Adrenal gland (tissue), 12 donors: Measurements from ENCODE around the gene ALDH7A1. TPM values are rescaled to one million over a fixed set of nuclear protein-coding genes. Genes with fewer than 3 reads are reported as not detected.
A peak's percentile ranks its signal among the peaks of the same experiment; 100 is the strongest.

Experiments used
- DNase-seq, 7 donors: peaks; one replicate each; pipeline ENCODE4 v3.0.0-alpha.2; 2019 to 2020
- H3K27ac ChIP-seq, 5 donors: fragments of 200-600 bp; sonication (generic) in 4 of 5; 1 replicate in 3 of 5; 2 replicates in 2 of 5; pipeline versions ENCODE4 v1.5.1 to v1.8.0; 2016 to 2020; ENCODE audit warnings: mild to moderate bottlenecking in 1 of 5
- H3K27me3 ChIP-seq: fragments of 200-600 bp; 2 replicates; pipeline ENCODE4 v1.8.0; 2021
- H3K36me3 ChIP-seq, 2 donors: fragments of 200-600 bp; replicated peaks in 1 of 2; 1 replicate in 1 of 2; 2 replicates in 1 of 2; pipeline versions ENCODE4 v1.5.1 to v1.8.0; 2018 to 2022
- H3K4me1 ChIP-seq, 2 donors: fragments of 200-600 bp; replicated peaks in 1 of 2; 1 replicate in 1 of 2; 2 replicates in 1 of 2; pipeline versions ENCODE4 v1.5.1 to v1.8.0; 2018 to 2021
- H3K4me3 ChIP-seq, 4 donors: fragments of 200-600 bp; sonication (generic) in 3 of 4; one replicate each; pipeline ENCODE4 v1.5.1; 2016 to 2018
- H3K9me3 ChIP-seq, 3 donors: fragments of 200-600 bp; sonication (generic) in 1 of 3; replicated peaks in 1 of 3; 1 replicate in 2 of 3; 2 replicates in 1 of 3; pipeline versions ENCODE4 v1.5.1 to v1.8.0; 2016 to 2021
- POLR2A ChIP-seq, 2 donors: fragments of 450-650 bp; IDR thresholded peaks; one replicate each; pipeline ENCODE4 v1.6.1; 2017; ENCODE audit warnings: antibody characterized with exemption in 2 of 2, mild to moderate bottlenecking in 2 of 2, moderate library complexity in 1 of 2
- WGBS, 4 donors: extraction: QIAGEN DNeasy Blood & Tissue Kit in 2 of 4; methylation state at CpG; one replicate each; pipeline versions ENCODE4 v1.1.5 to v1.1.7; 2013 to 2017; 5-methylcytosine and 5-hydroxymethylcytosine counted together
- intact Hi-C, 2 donors: fragments of 100-400 bp; cut with DNase I; formaldehyde crosslinking; loops; one replicate each; pipeline versions ENCODE4 v1.14.1 to v1.15.0; 2022 to 2023
- polyA plus RNA-seq, 3 donors: library from polyadenylated mRNA; stranded (reverse); fragments of 200-250 nt in 2 of 3; fragments of 350-450 nt in 1 of 3; fragmentation: Illumina TruSeq in 1 of 3; extraction: RNeasy Lipid Tissue Mini Kit (QIAGEN cat#74804) in 1 of 3; gene quantifications; one replicate each; pipeline ENCODE4 v1.2.3, GENCODE V29; 2013 to 2014
- total RNA-seq, 9 donors: library from RNA; depleted of rRNA in 4 of 9; stranded (reverse); fragments of >200 nt in 4 of 9; fragments of 120-200 nt in 1 of 9; fragmentation: NEBNext Ultra II Directional in 1 of 9; extraction: Animal tissue kit (Norgen Biotek cat#: 25700) in 1 of 9; gene quantifications; one replicate each; pipeline versions ENCODE4 v1.1.0 to v1.2.4, GENCODE V29; 2013 to 2023
- TF ChIP-seq, protein P1 (sequence below), 6 experiments: fragments of 450-650 bp in 4 of 6; fragments of 200-600 bp in 2 of 6; sonication (generic) in 1 of 6; IDR thresholded peaks; 1 replicate in 5 of 6; 2 replicates in 1 of 6; pipeline versions ENCODE4 v1.5.1 to v1.8.0; 2016 to 2021; ENCODE audit warnings: antibody characterized with exemption in 6 of 6, mild to moderate bottlenecking in 2 of 6, moderate library complexity in 1 of 6
- donor health status: healthy with polysubstance abuse.
- donor health status: Bipolar disorder and iron deficiency.
- donor health status: DM: yes; HTN: yes; CAD: no.
- donor health status: DM: no; HTN: no; CAD: no.
- donor health status: DM: no; HTN: no; CAD: no.
- donor health status: DM: yes; HTN: yes; CAD: no.

Gene ALDH7A1
- total and polyA plus RNA-seq, 12 donors: 34.6 to 112 (median 66.2) TPM

DNA sequence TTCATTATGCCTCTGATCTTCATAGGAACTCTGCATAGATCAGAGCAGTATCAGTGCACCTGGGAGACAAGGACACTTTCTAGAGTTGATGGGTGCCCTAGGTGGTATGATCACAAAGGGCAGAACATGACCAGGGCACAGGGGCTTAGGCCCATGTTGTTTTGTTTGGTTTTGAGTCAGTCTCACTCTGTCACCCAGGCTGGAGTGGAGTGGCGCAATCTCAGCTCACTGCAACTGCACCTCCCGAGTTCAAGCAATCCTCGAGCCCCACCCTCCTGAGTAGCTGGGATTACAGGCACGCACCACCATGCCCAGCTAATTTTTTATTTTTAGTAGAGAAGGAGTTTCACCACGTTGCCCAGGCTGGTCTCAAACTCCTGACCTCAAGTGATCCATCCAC lies 17.6 kb downstream of the ALDH7A1 start:
- no peaks in the 10 kb centered on the region for H3K4me1 ChIP-seq
- peak in 1 of 7 donors; percentile 15 for DNase-seq
- TF ChIP-seq POLR2A (IDR thresholded peaks at IDR 0.05): no peak
- TF ChIP-seq, protein P1, sequence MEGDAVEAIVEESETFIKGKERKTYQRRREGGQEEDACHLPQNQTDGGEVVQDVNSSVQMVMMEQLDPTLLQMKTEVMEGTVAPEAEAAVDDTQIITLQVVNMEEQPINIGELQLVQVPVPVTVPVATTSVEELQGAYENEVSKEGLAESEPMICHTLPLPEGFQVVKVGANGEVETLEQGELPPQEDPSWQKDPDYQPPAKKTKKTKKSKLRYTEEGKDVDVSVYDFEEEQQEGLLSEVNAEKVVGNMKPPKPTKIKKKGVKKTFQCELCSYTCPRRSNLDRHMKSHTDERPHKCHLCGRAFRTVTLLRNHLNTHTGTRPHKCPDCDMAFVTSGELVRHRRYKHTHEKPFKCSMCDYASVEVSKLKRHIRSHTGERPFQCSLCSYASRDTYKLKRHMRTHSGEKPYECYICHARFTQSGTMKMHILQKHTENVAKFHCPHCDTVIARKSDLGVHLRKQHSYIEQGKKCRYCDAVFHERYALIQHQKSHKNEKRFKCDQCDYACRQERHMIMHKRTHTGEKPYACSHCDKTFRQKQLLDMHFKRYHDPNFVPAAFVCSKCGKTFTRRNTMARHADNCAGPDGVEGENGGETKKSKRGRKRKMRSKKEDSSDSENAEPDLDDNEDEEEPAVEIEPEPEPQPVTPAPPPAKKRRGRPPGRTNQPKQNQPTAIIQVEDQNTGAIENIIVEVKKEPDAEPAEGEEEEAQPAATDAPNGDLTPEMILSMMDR (IDR thresholded peaks at IDR 0.05): no peak
- peaks cover 0 to 61% of the 10 kb centered on the region in 2 donors for H3K36me3 ChIP-seq
- intact Hi-C loops: no loop called here
- no peaks in the 10 kb centered on the region for H3K27me3 ChIP-seq
- no peaks in the 10 kb centered on the region for H3K9me3 ChIP-seq
- 90 to 100% (median 92%) methylated on average over 5 of the region's 5 CpGs for WGBS, 4 donors
- no peak overlapping the region for H3K4me3 ChIP-seq
- no peak overlapping the region for H3K27ac ChIP-seq

DNA sequence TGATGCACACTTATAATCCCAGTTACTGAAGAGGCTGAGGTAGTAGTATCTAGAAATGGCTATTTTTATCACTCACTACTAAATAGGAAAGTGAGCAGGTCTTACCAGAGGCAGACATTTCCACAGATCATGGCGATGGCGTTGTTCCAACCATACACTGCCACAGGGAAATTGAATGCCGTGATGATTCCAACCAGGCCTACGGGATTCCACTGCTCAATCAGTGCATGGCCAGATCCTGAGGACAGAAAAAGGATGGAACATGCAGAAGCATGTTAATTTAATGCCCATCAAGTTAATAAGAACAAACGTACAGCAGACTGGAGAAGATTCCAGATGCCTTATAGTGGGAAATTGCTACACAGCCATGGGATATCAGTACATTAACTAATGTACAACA lies 18.0 kb downstream of the ALDH7A1 start:
- Histone ChIP-seq H3K36me3 (peaks cover 0 to 57% of the 10 kb centered on the region in 2 donors), H3K4me1 (no peaks in the 10 kb centered on the region), H3K27me3 (no peaks in the 10 kb centered on the region), H3K9me3 (no peaks in the 10 kb centered on the region), H3K4me3 (no peak overlapping the region), H3K27ac (no peak overlapping the region)
- DNase-seq: peak in 1 of 7 donors; percentile 41
- 85 to 94% (median 92%) methylated on average over 5 of the region's 5 CpGs for WGBS, 4 donors
- intact Hi-C loops: no loop called here
- no peak for TF ChIP-seq POLR2A (IDR thresholded peaks at IDR 0.05)
- TF ChIP-seq, protein P1 (IDR thresholded peaks at IDR 0.05): no peak

DNA sequence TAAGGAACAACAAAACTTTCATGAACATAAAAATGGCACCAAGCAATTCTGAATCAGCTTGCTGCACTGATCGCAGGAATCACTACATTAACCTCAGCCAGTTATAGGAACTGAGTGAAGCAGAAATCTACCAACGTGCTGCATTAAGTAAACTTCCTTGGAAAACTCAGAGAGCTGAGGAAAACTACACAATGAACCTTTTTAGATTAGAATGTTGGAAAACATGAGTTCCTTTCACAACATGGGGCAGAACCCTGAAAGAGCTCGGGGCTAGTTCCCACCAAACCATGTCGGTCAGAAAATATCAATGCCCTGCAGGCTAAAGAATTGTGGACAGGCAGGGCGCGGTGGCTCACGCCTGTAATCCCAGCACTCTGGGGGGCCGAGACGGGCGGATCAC lies 19.4 kb downstream of the ALDH7A1 start:
- no peaks in the 10 kb centered on the region for H3K9me3 ChIP-seq
- no peaks in the 10 kb centered on the region for H3K4me1 ChIP-seq
- peaks cover 0 to 44% of the 10 kb centered on the region in 2 donors for H3K36me3 ChIP-seq
- no peaks in the 10 kb centered on the region for H3K27me3 ChIP-seq
- intact Hi-C loops: no loop called here
- TF ChIP-seq, protein P1 (IDR thresholded peaks at IDR 0.05): no peak
- no peak for TF ChIP-seq POLR2A (IDR thresholded peaks at IDR 0.05)
- no peak overlapping the region for H3K4me3 ChIP-seq
- WGBS, 4 donors: 92 to 95% (median 93%) methylated on average over 10 of the region's 10 CpGs
- DNase-seq: peak in 1 of 7 donors; percentile 7
- no peak overlapping the region for H3K27ac ChIP-seq

DNA sequence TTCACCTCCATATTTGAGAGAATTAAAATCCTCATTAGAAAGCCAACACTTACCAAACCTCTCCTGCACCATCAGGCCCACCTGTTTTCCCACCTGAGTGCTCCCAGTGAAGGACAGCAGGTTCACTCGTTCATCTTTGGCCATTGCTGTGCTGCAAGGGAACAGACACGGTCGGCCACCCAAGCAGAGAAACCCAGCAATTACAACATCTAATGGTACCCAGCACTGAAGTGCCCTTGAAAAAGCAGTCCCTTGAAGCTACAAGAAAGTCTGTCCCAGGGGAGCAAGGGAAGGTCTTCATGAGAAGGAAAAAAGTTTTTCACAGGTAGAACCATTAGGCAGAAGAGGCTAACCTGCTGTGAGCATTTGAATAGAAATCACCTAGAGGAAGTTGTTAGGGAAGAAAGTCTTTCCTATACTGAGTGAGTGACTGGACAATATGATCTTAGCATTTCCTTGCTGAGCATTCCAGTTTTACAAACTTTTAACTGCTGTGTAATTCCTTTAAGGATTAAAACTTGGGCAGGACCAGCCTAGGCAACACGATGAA lies 26.7 kb downstream of the ALDH7A1 start:
- H3K4me3 ChIP-seq: no peak overlapping the region
- H3K36me3 ChIP-seq: peaks cover 0 to 48% of the 10 kb centered on the region in 2 donors
- WGBS, 4 donors: 82 to 99% (median 96%) methylated on average over 2 to 4 of the region's 4 CpGs
- intact Hi-C loops: no loop called here
- H3K27ac ChIP-seq: no peak overlapping the region
- H3K27me3 ChIP-seq: no peaks in the 10 kb centered on the region
- H3K4me1 ChIP-seq: no peaks in the 10 kb centered on the region
- DNase-seq: no peak
- H3K9me3 ChIP-seq: no peaks in the 10 kb centered on the region
- TF ChIP-seq, protein P1 (IDR thresholded peaks at IDR 0.05): no peak
